Pancreas (tissue), 10 donors: ENCODE measurements around the gene TULP4. TPM values are rescaled to one million over a fixed set of nuclear protein-coding genes. Genes with fewer than 3 reads are reported as not detected.

ENCODE experiments used
- ATAC-seq, 4 donors: fragments of 200-7000 bp; cut with Tn5 transposase; one replicate each; pipeline versions ENCODE4 v1.8.0 to v1.9.1; 2020; ENCODE audit warnings: mild to moderate bottlenecking in 4 of 4, moderate library complexity in 4 of 4
- DNase-seq, 6 donors: peaks; one replicate each; pipeline ENCODE4 v3.0.0-alpha.2; 2020
- FAIRE-seq: peaks from 2 replicates; lab custom pipeline; 2012; peaks lifted over from hg19 to GRCh38; lab: Jason Lieb, UNC
- H3K27ac ChIP-seq, 4 donors: fragments of 200-600 bp; sonication (generic); 1 replicate in 3 of 4; 2 replicates in 1 of 4; pipeline versions ENCODE4 v1.5.0 to v1.8.0; 2020
- H3K27me3 ChIP-seq, 4 donors: fragments of 200-600 bp; one replicate each; pipeline ENCODE4 v1.8.0; 2021
- H3K36me3 ChIP-seq, 3 donors: fragments of 200-600 bp; sonication (generic) in 1 of 3; one replicate each; pipeline versions ENCODE4 v1.5.0 to v1.8.0; 2020 to 2021
- H3K4me1 ChIP-seq, 3 donors: fragments of 200-600 bp; one replicate each; pipeline ENCODE4 v1.8.0; 2021
- H3K4me3 ChIP-seq, 4 donors: fragments of 200-600 bp; sonication (generic) in 2 of 4; one replicate each; pipeline versions ENCODE4 v1.5.0 to v1.8.0; 2020 to 2021
- H3K9me3 ChIP-seq, 4 donors: fragments of 200-600 bp; one replicate each; pipeline ENCODE4 v1.8.0; 2021
- WGBS, 2 donors: extraction: QIAGEN DNeasy Blood & Tissue Kit; methylation state at CpG; one replicate each; pipeline ENCODE4 v1.1.7; 2013; 5-methylcytosine and 5-hydroxymethylcytosine counted together
- intact Hi-C, 3 donors: fragments of 100-400 bp; cut with DNase I; formaldehyde crosslinking; loops; one replicate each; pipeline versions ENCODE4 v1.11.1 to v1.14.2; 2022
- polyA plus RNA-seq, 2 donors: library from polyadenylated mRNA; stranded (reverse); fragments of 200-250 nt; gene quantifications; one replicate each; pipeline ENCODE4 v1.2.3, GENCODE V29; 2013
- total RNA-seq, 6 donors: library from RNA; stranded (reverse); fragmentation: NEBNext Ultra II Directional in 4 of 6; extraction: Animal tissue kit (Norgen Biotek cat#: 25700) in 4 of 6; gene quantifications; one replicate each; pipeline versions ENCODE4 v1.2.1 to v1.2.4, GENCODE V29; 2021 to 2023
- TF ChIP-seq, protein P1 (sequence below), 4 donors: fragments of 200-600 bp; sonication (generic) in 3 of 4; IDR thresholded peaks; one replicate each; pipeline versions ENCODE4 v1.5.0 to v1.8.0; 2021; ENCODE audit warnings: antibody characterized with exemption in 4 of 4
- donor health status: healthy with polysubstance abuse.
- donor health status: DM: no; HTN: no; CAD: no; lungs with moderate emphysema.
- donor health status: DM: no; HTN: no; CAD: no.
- donor health status: control.
- donor health status: control.
- donor health status: Bipolar disorder and iron deficiency.
- donor health status: DM: yes; HTN: yes; CAD: no.
- donor health status: DM: no; HTN: no; CAD: no.
- donor health status: DM: no; HTN: no; CAD: no.
- donor health status: DM: yes; HTN: yes; CAD: no.

The TULP4 gene
- total and polyA plus RNA-seq, 8 donors = 3.1 to 88.8 (median 48.0) TPM

DNA sequence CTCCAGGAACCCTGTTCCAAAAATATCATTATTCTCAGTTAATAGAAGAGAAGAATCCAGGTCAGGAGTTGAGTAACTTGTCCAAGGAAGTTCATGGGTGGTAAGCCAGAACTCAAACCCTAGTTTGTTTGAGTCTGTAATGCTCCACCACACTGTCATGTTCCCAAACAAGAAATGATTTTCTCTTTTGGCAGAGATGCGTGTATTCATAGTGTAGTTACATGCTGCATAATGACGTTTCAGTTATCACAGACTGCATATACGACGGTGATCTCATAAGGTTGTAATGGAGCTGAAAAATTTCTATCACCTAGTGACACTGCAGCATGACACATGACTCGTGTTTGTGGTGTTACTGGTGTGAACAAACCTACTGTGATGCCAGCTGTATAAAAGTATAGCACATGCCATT, 102.6 kb downstream of the TULP4 start:
- no peak for FAIRE-seq
- H3K4me3 ChIP-seq = no peak overlapping the region
- intact Hi-C loops = no loop called here
- no peak overlapping the region for H3K27ac ChIP-seq
- no peaks in the 10 kb centered on the region for H3K9me3 ChIP-seq
- TF ChIP-seq, protein P1, sequence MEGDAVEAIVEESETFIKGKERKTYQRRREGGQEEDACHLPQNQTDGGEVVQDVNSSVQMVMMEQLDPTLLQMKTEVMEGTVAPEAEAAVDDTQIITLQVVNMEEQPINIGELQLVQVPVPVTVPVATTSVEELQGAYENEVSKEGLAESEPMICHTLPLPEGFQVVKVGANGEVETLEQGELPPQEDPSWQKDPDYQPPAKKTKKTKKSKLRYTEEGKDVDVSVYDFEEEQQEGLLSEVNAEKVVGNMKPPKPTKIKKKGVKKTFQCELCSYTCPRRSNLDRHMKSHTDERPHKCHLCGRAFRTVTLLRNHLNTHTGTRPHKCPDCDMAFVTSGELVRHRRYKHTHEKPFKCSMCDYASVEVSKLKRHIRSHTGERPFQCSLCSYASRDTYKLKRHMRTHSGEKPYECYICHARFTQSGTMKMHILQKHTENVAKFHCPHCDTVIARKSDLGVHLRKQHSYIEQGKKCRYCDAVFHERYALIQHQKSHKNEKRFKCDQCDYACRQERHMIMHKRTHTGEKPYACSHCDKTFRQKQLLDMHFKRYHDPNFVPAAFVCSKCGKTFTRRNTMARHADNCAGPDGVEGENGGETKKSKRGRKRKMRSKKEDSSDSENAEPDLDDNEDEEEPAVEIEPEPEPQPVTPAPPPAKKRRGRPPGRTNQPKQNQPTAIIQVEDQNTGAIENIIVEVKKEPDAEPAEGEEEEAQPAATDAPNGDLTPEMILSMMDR (IDR thresholded peaks at IDR 0.05) = no peak
- no peaks in the 10 kb centered on the region for H3K27me3 ChIP-seq
- no peak for ATAC-seq
- DNase-seq = no peak
- WGBS, 2 donors = 82 to 84% methylated on average over 5 of the region's 5 CpGs
- H3K4me1 ChIP-seq = no peaks in the 10 kb centered on the region
- no peaks in the 10 kb centered on the region for H3K36me3 ChIP-seq

- Histone ChIP-seq H3K4me3 (no peak overlapping the region), H3K36me3 (no peaks in the 10 kb centered on the region), H3K9me3 (no peaks in the 10 kb centered on the region), H3K27ac (no peak overlapping the region), H3K4me1 (no peaks in the 10 kb centered on the region), H3K27me3 (no peaks in the 10 kb centered on the region)
- no peak for DNase-seq
- 87 to 96% methylated on average over 7 of the region's 7 CpGs for WGBS, 2 donors
- no peak for ATAC-seq
- TF ChIP-seq, protein P1 (IDR thresholded peaks at IDR 0.05) = no peak
- intact Hi-C loops = no loop called here
- FAIRE-seq = no peak
These were observed 103.4 kb downstream of the TULP4 start for GRCh38 chr6:158415666-158416065.

- TF ChIP-seq, protein P1 (IDR thresholded peaks at IDR 0.05) = no peak
- DNase-seq = no peak
- no peak overlapping the region for H3K4me3 ChIP-seq
- H3K27ac ChIP-seq = no peak overlapping the region
- H3K27me3 ChIP-seq = no peaks in the 10 kb centered on the region
- no peaks in the 10 kb centered on the region for H3K9me3 ChIP-seq
- FAIRE-seq = no peak
- 76 to 83% methylated on average over 4 of the region's 4 CpGs for WGBS, 2 donors
- H3K36me3 ChIP-seq = no peaks in the 10 kb centered on the region
- no peaks in the 10 kb centered on the region for H3K4me1 ChIP-seq
- intact Hi-C loops = no loop called here
- no peak for ATAC-seq
These were observed 104.9 kb downstream of the TULP4 start for GRCh38 chr6:158416883-158417759.

- 67 to 77% methylated on average over 1 of the region's 1 CpG for WGBS, 2 donors
- H3K27ac ChIP-seq = no peak overlapping the region
- TF ChIP-seq, protein P1 (IDR thresholded peaks at IDR 0.05) = no peak
- H3K27me3 ChIP-seq = no peaks in the 10 kb centered on the region
- H3K4me1 ChIP-seq = no peaks in the 10 kb centered on the region
- no peaks in the 10 kb centered on the region for H3K9me3 ChIP-seq
- peak in 2 of 4 donors; percentile 37 to 45 for ATAC-seq
- no peak for DNase-seq
- no peak for FAIRE-seq
- H3K4me3 ChIP-seq = no peak overlapping the region
- intact Hi-C loops = no loop called here
- H3K36me3 ChIP-seq = no peaks in the 10 kb centered on the region
These were observed 105.5 kb downstream of the TULP4 start for GRCh38 chr6:158417760-158418098.

DNA sequence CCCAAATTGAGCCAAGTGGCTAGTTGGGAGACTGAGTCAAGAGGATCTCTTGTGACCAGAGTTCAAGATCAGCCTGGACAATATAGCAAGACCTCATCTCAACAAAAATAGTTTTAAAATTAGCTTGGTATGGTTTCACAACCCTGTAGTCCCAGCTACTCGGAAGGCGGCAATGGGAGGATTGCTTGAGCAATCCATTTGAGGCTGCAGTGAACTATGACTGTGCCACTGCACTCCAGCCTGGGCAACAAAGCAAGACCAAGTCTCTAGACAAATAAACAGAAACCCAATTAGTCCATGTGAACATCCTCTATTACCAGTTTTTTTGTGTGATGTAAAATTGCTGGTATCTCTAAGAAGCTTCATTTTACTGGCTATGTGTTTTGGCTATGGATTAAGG, 106.2 kb downstream of the TULP4 start:
- intact Hi-C loops = no loop called here
- FAIRE-seq (no peak), DNase-seq (no peak), ATAC-seq (no peak)
- Histone ChIP-seq H3K9me3 (no peaks in the 10 kb centered on the region), H3K4me1 (no peaks in the 10 kb centered on the region), H3K36me3 (no peaks in the 10 kb centered on the region), H3K27ac (no peak overlapping the region), H3K27me3 (no peaks in the 10 kb centered on the region), H3K4me3 (no peak overlapping the region)
- 99 to 100% methylated on average over 2 of the region's 2 CpGs for WGBS, 2 donors
- TF ChIP-seq, protein P1 (IDR thresholded peaks at IDR 0.05) = no peak
